Stimulated activated naive CD4-positive, alpha-beta T cell treated with Interleukin-2 at 50 U/mL for 16 hours (primary cell): ENCODE results near the gene ANKRD24.
"Not testable (repeated sequence)": the region's sequence is repeated elsewhere in the genome, so short reads cannot be mapped to it uniquely, and the experiment has no call there.

Experiments
- DNase-seq: peaks from one replicate; lab custom pipeline; 2025; lab: John Stamatoyannopoulos, UW

Gene ANKRD24

GRCh38 chr19:4197625-4198466 is 15.4 kb downstream of the ANKRD24 start:
- no peak for DNase-seq

GRCh38 chr19:4198467-4199126 is 16.1 kb downstream of the ANKRD24 start:
- no peak for DNase-seq

- DNase-seq, result no peak
Observed at GRCh38 chr19:4199699-4200293, 17.3 kb downstream of the ANKRD24 start.

- DNase-seq, result no peak
Observed at GRCh38 chr19:4200940-4201542, 18.6 kb downstream of the ANKRD24 start.

- DNase-seq, result no peak
Observed at GRCh38 chr19:4201798-4202197, 19.3 kb downstream of the ANKRD24 start.

GRCh38 chr19:4206818-4207484 is 24.5 kb downstream of the ANKRD24 start:
- no peak for DNase-seq

GRCh38 chr19:4208385-4209094 is 26.1 kb downstream of the ANKRD24 start:
- no peak for DNase-seq

GRCh38 chr19:4210166-4210731 is 27.8 kb downstream of the ANKRD24 start:
- no peak for DNase-seq

- no peak for DNase-seq
Observed at GRCh38 chr19:4213116-4213515, 30.6 kb downstream of the ANKRD24 start.

GRCh38 chr19:4215807-4216206 is 33.3 kb downstream of the ANKRD24 start:
- DNase-seq, result no peak

GRCh38 chr19:4216846-4217245 is 34.4 kb downstream of the ANKRD24 start:
- DNase-seq, result no peak

GRCh38 chr19:4217429-4218264 is 35.2 kb downstream of the ANKRD24 start:
- DNase-seq, result no peak

GRCh38 chr19:4218523-4218922 is 36.0 kb downstream of the ANKRD24 start:
- DNase-seq, result not testable (repeated sequence)

GRCh38 chr19:4220188-4220587 is 37.7 kb downstream of the ANKRD24 start:
- DNase-seq, result no peak

- DNase-seq, result no peak
Observed at GRCh38 chr19:4224470-4224869, 42.0 kb downstream of the ANKRD24 start.

- no peak for DNase-seq
Observed at GRCh38 chr19:4225885-4226284, 43.4 kb downstream of the ANKRD24 start.

- no peak for DNase-seq
Observed at GRCh38 chr19:4227771-4228170, 45.3 kb downstream of the ANKRD24 start.

GRCh38 chr19:4228765-4229178 is 46.3 kb downstream of the ANKRD24 start:
- no peak for DNase-seq

- peak; percentile 44 for DNase-seq
Observed at GRCh38 chr19:4229179-4229931, 46.9 kb downstream of the ANKRD24 start, which contains the start of gene EBI3. EBI3 (plus strand) TSS chr19:4229523; CDS start chr19:4229551, 28 bp downstream.
